GM06990 (cell line): ENCODE measurements around the gene FAM83D.

Experiments used
- DNase-seq: peaks from one replicate; pipeline ENCODE4 v3.0.0-alpha.2; 2011; ENCODE audit not compliant: insufficient read length; ENCODE audit errors: extremely low read depth
- H3K27me3 ChIP-seq: replicated peaks from 2 replicates; pipeline ENCODE4 v1.6.0; 2011; ENCODE audit warnings: low read length; ENCODE audit not compliant: control insufficient read depth, insufficient read depth
- H3K36me3 ChIP-seq: 2 replicates; pipeline ENCODE4 v1.5.1; 2011; ENCODE audit warnings: low read length; ENCODE audit not compliant: control insufficient read depth, insufficient read depth
- H3K4me3 ChIP-seq: replicated peaks from 2 replicates; pipeline ENCODE4 v1.5.1; 2011; ENCODE audit warnings: low read depth, mild to moderate bottlenecking, control low read depth, low read length
- TF ChIP-seq, protein P1 (sequence below): IDR thresholded peaks from 2 replicates; pipeline ENCODE4 v1.5.1; 2011; ENCODE audit warnings: low read length, control low read depth, mild to moderate bottlenecking, inconsistent platforms; ENCODE audit not compliant: insufficient read depth, poor library complexity, severe bottlenecking

The FAM83D gene

GRCh38 chr20:38937978-38938473, 11.8 kb downstream of the FAM83D start:
- Histone ChIP-seq H3K36me3 (peaks cover 24% of the 10 kb centered on the region), H3K27me3 (no peaks in the 10 kb centered on the region), H3K4me3 (no peak overlapping the region)
- TF ChIP-seq, protein P1, sequence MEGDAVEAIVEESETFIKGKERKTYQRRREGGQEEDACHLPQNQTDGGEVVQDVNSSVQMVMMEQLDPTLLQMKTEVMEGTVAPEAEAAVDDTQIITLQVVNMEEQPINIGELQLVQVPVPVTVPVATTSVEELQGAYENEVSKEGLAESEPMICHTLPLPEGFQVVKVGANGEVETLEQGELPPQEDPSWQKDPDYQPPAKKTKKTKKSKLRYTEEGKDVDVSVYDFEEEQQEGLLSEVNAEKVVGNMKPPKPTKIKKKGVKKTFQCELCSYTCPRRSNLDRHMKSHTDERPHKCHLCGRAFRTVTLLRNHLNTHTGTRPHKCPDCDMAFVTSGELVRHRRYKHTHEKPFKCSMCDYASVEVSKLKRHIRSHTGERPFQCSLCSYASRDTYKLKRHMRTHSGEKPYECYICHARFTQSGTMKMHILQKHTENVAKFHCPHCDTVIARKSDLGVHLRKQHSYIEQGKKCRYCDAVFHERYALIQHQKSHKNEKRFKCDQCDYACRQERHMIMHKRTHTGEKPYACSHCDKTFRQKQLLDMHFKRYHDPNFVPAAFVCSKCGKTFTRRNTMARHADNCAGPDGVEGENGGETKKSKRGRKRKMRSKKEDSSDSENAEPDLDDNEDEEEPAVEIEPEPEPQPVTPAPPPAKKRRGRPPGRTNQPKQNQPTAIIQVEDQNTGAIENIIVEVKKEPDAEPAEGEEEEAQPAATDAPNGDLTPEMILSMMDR: no peak
- DNase-seq: no peak

DNA sequence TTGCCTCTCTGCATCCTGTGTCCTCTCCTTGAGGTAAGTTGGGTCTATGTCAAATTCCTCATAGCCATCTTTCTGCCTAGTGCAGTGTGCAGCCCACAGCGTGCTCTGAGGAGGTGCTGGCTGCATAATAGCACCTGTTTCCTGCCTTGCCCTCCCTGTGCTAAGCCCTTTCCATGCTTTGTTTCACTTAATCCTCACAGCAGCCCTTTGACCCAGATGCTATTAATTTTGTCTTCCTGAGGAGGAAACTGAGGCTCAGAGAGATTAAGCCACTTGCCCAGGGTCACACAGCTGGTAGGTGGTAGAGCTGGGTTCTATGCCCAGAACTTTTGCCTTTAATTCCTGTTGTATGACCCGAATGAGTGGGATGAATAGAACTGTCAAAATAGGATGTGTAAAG, 13.5 kb downstream of the FAM83D start:
- peaks cover 24% of the 10 kb centered on the region for H3K36me3 ChIP-seq

GRCh38 chr20:38940644-38941043, 14.4 kb downstream of the FAM83D start:
- no peak for DNase-seq
- TF ChIP-seq, protein P1: no peak
- H3K4me3 ChIP-seq: no peak overlapping the region
- peaks cover 27% of the 10 kb centered on the region for H3K36me3 ChIP-seq
- H3K27me3 ChIP-seq: no peaks in the 10 kb centered on the region

More for the DNA sequence above, 13.5 kb downstream of the FAM83D start:
- TF ChIP-seq, protein P1: no peak
- Histone ChIP-seq H3K4me3 (no peak overlapping the region), H3K27me3 (no peaks in the 10 kb centered on the region)
- no peak for DNase-seq

DNA sequence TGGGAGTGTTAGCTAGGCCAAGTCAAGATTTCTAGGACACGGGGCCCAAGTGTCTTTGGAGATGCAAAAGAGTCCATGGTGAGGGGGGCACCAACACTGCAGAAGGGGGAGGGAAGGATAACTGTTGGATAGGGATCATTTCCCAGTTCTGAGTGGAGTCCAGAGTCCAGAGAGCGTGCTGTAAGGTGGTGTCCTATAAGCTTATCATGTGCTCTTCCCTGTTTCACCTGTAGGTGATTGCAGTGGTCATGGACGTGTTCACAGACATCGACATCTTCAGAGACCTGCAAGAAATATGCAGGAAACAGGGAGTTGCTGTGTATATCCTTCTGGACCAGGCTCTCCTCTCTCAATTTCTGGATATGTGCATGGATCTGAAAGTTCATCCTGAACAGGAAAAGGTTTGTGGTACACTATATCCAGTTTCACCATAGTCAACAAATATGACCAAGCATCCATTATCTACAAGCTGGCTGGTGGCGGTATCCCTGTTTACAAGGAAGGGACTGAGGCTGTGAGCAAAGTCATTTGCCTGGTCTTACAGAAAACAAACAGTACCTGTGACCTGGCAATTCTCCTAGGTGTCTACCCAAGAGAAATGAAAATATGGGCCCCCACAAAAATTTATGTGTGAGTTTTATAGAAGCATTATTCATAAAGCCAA, 15.6 kb downstream of the FAM83D start:
- DNase-seq: no peak
- TF ChIP-seq, protein P1: no peak
- Histone ChIP-seq H3K27me3 (no peaks in the 10 kb centered on the region), H3K36me3 (peaks cover 24% of the 10 kb centered on the region), H3K4me3 (no peak overlapping the region)

DNA sequence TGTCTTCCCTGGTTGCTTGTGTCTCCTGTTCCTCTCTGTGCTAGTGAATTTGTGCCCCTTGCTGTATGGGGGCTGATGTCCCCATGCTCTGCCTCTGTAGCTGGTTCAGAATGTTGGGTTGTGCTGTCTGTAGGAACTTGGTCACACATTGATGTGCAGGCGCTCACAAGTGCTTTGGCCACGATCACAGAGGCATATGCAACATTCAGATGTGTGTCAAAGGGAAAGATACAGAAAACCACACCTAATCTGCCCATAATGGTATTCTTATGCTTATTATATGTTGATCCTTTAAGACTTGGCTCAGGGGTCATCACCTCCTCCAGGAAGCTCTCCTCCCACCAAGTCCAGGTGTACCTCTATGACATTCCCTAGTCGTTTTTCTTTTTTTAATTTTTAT, 18.8 kb downstream of the FAM83D start:
- H3K27me3 ChIP-seq: no peaks in the 10 kb centered on the region
- H3K4me3 ChIP-seq: no peak overlapping the region
- H3K36me3 ChIP-seq: peaks cover 14% of the 10 kb centered on the region
- no peak for DNase-seq
- TF ChIP-seq, protein P1: no peak
